Occipital lobe (tissue), 2 donors: ENCODE results near the gene BCL7C. TPM values are rescaled to one million over a fixed set of nuclear protein-coding genes. Genes with fewer than 3 reads are reported as not detected.

Experiments
- small RNA-seq: library from RNA; depleted of rRNA; stranded (forward); fragments of <200 nt; gene quantifications from one replicate; pipeline ENCODE3, GENCODE V24; 2014
- total RNA-seq: library from RNA; depleted of rRNA; stranded (reverse); fragments of >200 nt; gene quantifications from one replicate; pipeline ENCODE4 v1.2.3, GENCODE V29; 2014

BCL7C gene
- total RNA-seq, 1 donor from 2014 or later, result 29.6 TPM

Small RNA genes lying within 50 kb of the gene (small RNA-seq; reads per million reads assigned to genes)
- gene MIR4519 (not detected), gene MIR762 (not detected)

Other genes starting within 250 kb of the BCL7C start
- 9.2 TPM for gene PRR14, start 243.1 kb downstream of the BCL7C start, total RNA-seq
- 11.5 TPM for gene FBRS, start 235.6 kb downstream of the BCL7C start, total RNA-seq
- 21.7 TPM for gene SRCAP, start 194.9 kb downstream of the BCL7C start, total RNA-seq
- 12.0 TPM for gene PHKG2, start 145.7 kb downstream of the BCL7C start, total RNA-seq
- gene CFAP119, start 132.0 kb downstream of the BCL7C start, total RNA-seq, result 1.6 TPM
- 80.0 TPM for gene RNF40, start 131.8 kb downstream of the BCL7C start, total RNA-seq
- 11.5 TPM for gene ZNF629, start 106.9 kb downstream of the BCL7C start, total RNA-seq
- not detected for gene CTF1, start 2.5 kb upstream of the BCL7C start, total RNA-seq
- gene FBXL19, start 29.5 kb upstream of the BCL7C start, total RNA-seq, result 56.1 TPM
- 5.5 TPM for gene ORAI3, start 55.0 kb upstream of the BCL7C start, total RNA-seq
- gene SETD1A, start 63.7 kb upstream of the BCL7C start, total RNA-seq, result 1.6 TPM
- 2.5 TPM for gene HSD3B7, start 91.1 kb upstream of the BCL7C start, total RNA-seq
- 12.0 TPM for gene STX1B, start 116.6 kb upstream of the BCL7C start, total RNA-seq
- 11.5 TPM for gene STX4, start 139.5 kb upstream of the BCL7C start, total RNA-seq
- 5.3 TPM for gene ZNF668, start 180.2 kb upstream of the BCL7C start, total RNA-seq
- 16.5 TPM for gene ZNF646, start 180.3 kb upstream of the BCL7C start, total RNA-seq
- 2.2 TPM for gene PRSS53, start 194.9 kb upstream of the BCL7C start, total RNA-seq
- gene VKORC1, start 200.7 kb upstream of the BCL7C start, total RNA-seq, result 30.7 TPM
- 12.6 TPM for gene BCKDK, start 214.3 kb upstream of the BCL7C start, total RNA-seq
- 41.2 TPM for gene KAT8, start 223.6 kb upstream of the BCL7C start, total RNA-seq
- not detected for gene PRSS8, start 241.7 kb upstream of the BCL7C start, total RNA-seq